Prostate gland (tissue), 2 donors: ENCODE data around the gene CCDC81. TPM values are rescaled to one million over a fixed set of nuclear protein-coding genes. Genes with fewer than 3 reads are reported as not detected.

Experiments
- DNase-seq: peaks from one replicate; pipeline ENCODE4 v3.0.0-alpha.2; 2019; ENCODE audit warnings: low spot score
- H3K27ac ChIP-seq, 2 donors: fragments of 200-600 bp; sonication (generic); 2 replicates each; pipeline ENCODE4 v1.5.1; 2017 to 2019
- H3K27me3 ChIP-seq: fragments of 200-600 bp; sonication (generic); replicated peaks from 2 replicates; pipeline ENCODE4 v1.5.1; 2019; ENCODE audit not compliant: insufficient read depth
- H3K36me3 ChIP-seq, 2 donors: fragments of 200-600 bp; sonication (generic); 1 replicate in 1 of 2; 2 replicates in 1 of 2; pipeline versions ENCODE4 v1.5.1 to v1.8.1; 2017 to 2019
- H3K4me1 ChIP-seq: fragments of 200-600 bp; sonication (generic); replicated peaks from 2 replicates; pipeline ENCODE4 v1.5.1; 2019
- H3K4me3 ChIP-seq, 2 donors: fragments of 200-600 bp; sonication (generic); 2 replicates each; pipeline ENCODE4 v1.5.1; 2017 to 2019
- H3K9me3 ChIP-seq: fragments of 200-600 bp; sonication (generic); 2 replicates; pipeline ENCODE4 v1.5.1; 2017
- CTCF ChIP-seq, 4 experiments: fragments of 200-600 bp in 2 of 4; fragments of 450-650 bp in 2 of 4; sonication (generic) in 2 of 4; IDR thresholded peaks; 1 replicate in 3 of 4; 2 replicates in 1 of 4; pipeline ENCODE4 v1.5.1; 2016 to 2019; ENCODE audit warnings: antibody characterized with exemption in 4 of 4, mild to moderate bottlenecking in 2 of 4, moderate library complexity in 2 of 4
- POLR2A ChIP-seq: fragments of 450-650 bp; IDR thresholded peaks from one replicate; pipeline ENCODE4 v1.6.1; 2016; ENCODE audit warnings: antibody characterized with exemption, mild to moderate bottlenecking
- POLR2AphosphoS5 ChIP-seq: sonication (generic); formaldehyde crosslinking; IDR thresholded peaks from one replicate; pipeline ENCODE4 v1.6.1; 2017; ENCODE audit warnings: antibody characterized with exemption
- WGBS: methylation state at CpG from one replicate; pipeline ENCODE4 v1.1.5; 2018; 5-methylcytosine and 5-hydroxymethylcytosine counted together
- intact Hi-C: fragments of 100-400 bp; cut with DNase I; formaldehyde crosslinking; loops from one replicate; pipeline ENCODE4 v1.14.2; 2022
- total RNA-seq, 2 donors: library from RNA; depleted of rRNA; stranded (reverse); fragments of >200 nt; gene quantifications; one replicate each; pipeline ENCODE4 v1.1.0, GENCODE V29; 2016

Gene CCDC81
- total RNA-seq, 2 donors from 2014 or later: 0.17 to 1.2 TPM

- TF ChIP-seq POLR2A: no peak
- no peaks in the 10 kb centered on the region for H3K27me3 ChIP-seq
- 76% methylated on average over 5 of the region's 5 CpGs for WGBS
- DNase-seq: no peak
- no peaks in the 10 kb centered on the region for H3K36me3 ChIP-seq
- no peaks in the 10 kb centered on the region for H3K9me3 ChIP-seq
- no peak overlapping the region for H3K4me3 ChIP-seq
- H3K27ac ChIP-seq: no peak overlapping the region
- intact Hi-C loops: no loop called here
- no peaks in the 10 kb centered on the region for H3K4me1 ChIP-seq
Measured at GRCh38 chr11:86464509-86465221, 90.0 kb downstream of the CCDC81 start.

- TF ChIP-seq POLR2A: no peak
- TF ChIP-seq CTCF (IDR thresholded peaks at IDR 0.05): no peak
- TF ChIP-seq POLR2AphosphoS5: no peak
- Histone ChIP-seq H3K4me1 (no peaks in the 10 kb centered on the region), H3K27ac (no peak overlapping the region), H3K4me3 (no peak overlapping the region), H3K27me3 (no peaks in the 10 kb centered on the region), H3K9me3 (no peaks in the 10 kb centered on the region), H3K36me3 (no peaks in the 10 kb centered on the region)
- WGBS: 97% methylated on average over 1 of the region's 1 CpG
- intact Hi-C loops: no loop called here
- no peak for DNase-seq
Measured at GRCh38 chr11:86468169-86468568, 93.5 kb downstream of the CCDC81 start.

GRCh38 chr11:86469491-86470388, 95.1 kb downstream of the CCDC81 start:
- intact Hi-C loops: no loop called here
- no peak overlapping the region for H3K27ac ChIP-seq
- H3K36me3 ChIP-seq: no peaks in the 10 kb centered on the region
- H3K27me3 ChIP-seq: no peaks in the 10 kb centered on the region
- WGBS: 84% methylated on average over 5 of the region's 5 CpGs
- H3K9me3 ChIP-seq: no peaks in the 10 kb centered on the region
- TF ChIP-seq POLR2A: no peak
- TF ChIP-seq CTCF (IDR thresholded peaks at IDR 0.05): no peak
- TF ChIP-seq POLR2AphosphoS5: no peak
- H3K4me3 ChIP-seq: no peak overlapping the region
- H3K4me1 ChIP-seq: no peaks in the 10 kb centered on the region
- DNase-seq: no peak

Other genes starting within 250 kb of the CCDC81 start
- gene EED, start 130.1 kb upstream of the CCDC81 start, total RNA-seq: 10 to 100 TPM; 18.1 to 20.9 TPM
- gene HIKESHI, start 72.6 kb upstream of the CCDC81 start, total RNA-seq: 10 to 100 TPM; 29.4 to 38.9 TPM